Gastrocnemius medialis (tissue), 4 donors: ENCODE data around the gene DTNB.

Experiments used
- CTCF ChIP-seq, 5 experiments: fragments of 450-650 bp in 3 of 5; fragments of 200-600 bp in 2 of 5; sonication (generic) in 2 of 5; IDR thresholded peaks in 4 of 5; conservative IDR thresholded peaks in 1 of 5; 1 replicate in 4 of 5; 2 replicates in 1 of 5; pipeline ENCODE4 v1.5.1; 2016 to 2019; ENCODE audit warnings: antibody characterized with exemption in 5 of 5, mild to moderate bottlenecking in 3 of 5, moderate library complexity in 3 of 5
- POLR2A ChIP-seq, 2 donors: fragments of 450-650 bp; IDR thresholded peaks; one replicate each; pipeline ENCODE4 v1.6.1; 2017; ENCODE audit warnings: antibody characterized with exemption in 2 of 2, mild to moderate bottlenecking in 2 of 2, moderate library complexity in 2 of 2

GRCh38 chr2:25596516-25597244, 76.7 kb downstream of the DTNB start:
- TF ChIP-seq CTCF (IDR thresholded peaks at IDR 0.05 in 4 of 5, conservative IDR thresholded peaks at IDR 0.05 in 1 of 5): no peak
- no peak for TF ChIP-seq POLR2A (IDR thresholded peaks at IDR 0.05)
